Skeletal muscle cell (primary cell): Measurements from ENCODE around the gene RBPJ.

ENCODE experiments used
- DNase-seq: peaks from one replicate; pipeline ENCODE4 v3.0.0-alpha.2; 2010; ENCODE audit warnings: low read depth
- H3K4me3 ChIP-seq: 2 replicates; pipeline ENCODE4 v1.5.1; 2011; ENCODE audit warnings: low read depth, mild to moderate bottlenecking, control low read depth, low read length, moderate library complexity

RBPJ gene

GRCh38 chr4:26320538-26321372, at the start of gene RBPJ:
TSS of gene RBPJ (plus strand) at chr4:26321014. CDS start at chr4:26321029, 15 bp downstream.
- H3K4me3 ChIP-seq: peak within 1 kb of the TSS; percentile 77
- peak; percentile 97 for DNase-seq

DNA sequence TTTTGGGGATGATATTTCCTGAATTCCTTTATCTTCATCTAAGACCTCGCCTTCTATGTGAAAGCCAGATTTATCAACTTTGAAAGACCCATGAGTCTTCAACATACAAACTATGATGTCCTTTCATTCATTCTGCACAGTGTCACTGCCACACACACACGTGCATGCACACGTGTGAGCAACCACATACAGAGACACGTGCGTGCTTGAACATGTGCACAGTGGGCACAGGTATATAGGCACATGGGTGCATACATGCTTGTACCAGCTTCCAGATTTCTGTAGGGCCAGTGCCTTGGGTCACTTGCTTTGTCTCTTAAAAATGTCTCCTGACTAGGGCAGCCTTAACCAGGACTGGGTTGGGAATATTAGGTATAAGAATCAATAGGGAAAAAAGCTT, 49.1 kb upstream of the RBPJ start:
- no peak overlapping the region for H3K4me3 ChIP-seq
- DNase-seq: no peak

GRCh38 chr4:26272654-26273615, 47.9 kb upstream of the RBPJ start:
- H3K4me3 ChIP-seq: no peak overlapping the region
- DNase-seq: no peak

DNA sequence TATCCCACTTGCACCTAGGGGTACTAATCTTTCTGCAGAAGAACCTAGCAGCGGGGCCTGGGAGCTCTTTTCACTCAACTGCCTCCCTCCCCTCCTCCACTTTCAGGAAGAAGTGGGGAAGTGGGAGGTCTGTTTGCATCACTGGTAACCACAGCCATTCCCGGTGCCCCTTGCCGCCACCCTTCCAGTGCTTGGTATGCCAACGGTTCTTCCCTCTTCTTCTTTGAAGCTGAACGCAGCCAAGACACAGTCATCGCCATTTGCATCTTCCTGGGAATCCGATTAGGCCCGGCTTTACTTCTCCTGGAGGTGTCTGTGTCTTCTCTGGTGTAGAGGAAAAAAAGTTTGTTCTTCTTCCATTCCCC, 47.2 kb upstream of the RBPJ start:
- no peak for DNase-seq

GRCh38 chr4:26275281-26275680, 45.5 kb upstream of the RBPJ start:
- no peak for DNase-seq
- H3K4me3 ChIP-seq: no peak overlapping the region

More for the DNA sequence above, 47.2 kb upstream of the RBPJ start:
- H3K4me3 ChIP-seq: no peak overlapping the region

- H3K4me3 ChIP-seq: no peak overlapping the region
- DNase-seq: no peak
Observed at GRCh38 chr4:26279446-26279845, 41.4 kb upstream of the RBPJ start.

- DNase-seq: no peak
Observed at GRCh38 chr4:26281881-26282280, 38.9 kb upstream of the RBPJ start.

DNA sequence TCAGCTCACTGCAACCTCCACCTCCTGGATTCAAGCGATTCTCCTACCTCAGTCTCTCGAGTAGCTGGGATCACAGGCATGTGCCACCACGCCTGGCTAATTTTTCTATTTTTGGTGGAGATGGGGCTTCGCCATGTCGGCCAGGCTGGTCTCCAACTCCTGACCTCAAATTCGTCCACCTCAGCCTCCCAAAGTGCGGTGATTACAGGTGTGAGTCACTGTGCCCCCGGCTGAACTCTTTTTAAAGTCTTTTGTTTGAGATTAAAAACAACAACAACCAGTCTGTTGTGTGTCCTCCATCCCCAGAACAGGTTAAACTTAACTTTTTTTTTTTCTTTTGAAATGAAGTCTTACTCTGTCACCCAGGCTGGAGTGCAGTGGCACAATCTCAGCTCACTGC, 36.3 kb upstream of the RBPJ start:
- DNase-seq: no peak
- no peak overlapping the region for H3K4me3 ChIP-seq

More at GRCh38 chr4:26281881-26282280, 38.9 kb upstream of the RBPJ start:
- no peak overlapping the region for H3K4me3 ChIP-seq

DNA sequence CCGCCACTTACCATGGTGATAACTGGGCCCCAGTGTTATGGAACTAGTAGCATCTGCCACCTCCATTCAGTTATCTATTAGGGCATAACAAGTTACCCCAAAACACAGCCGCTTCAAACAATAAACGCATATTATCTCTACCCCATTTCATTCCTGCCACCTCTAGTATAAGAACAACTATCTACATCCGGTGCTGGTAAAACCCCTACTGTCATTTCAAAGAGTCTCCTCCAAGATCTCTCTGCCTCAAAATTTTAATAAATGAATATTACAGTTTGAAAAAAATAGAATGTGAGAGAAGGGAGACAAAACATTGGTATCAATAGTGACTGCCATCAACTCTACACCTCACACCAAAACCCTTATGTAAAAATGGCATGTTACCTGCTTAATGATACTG, 35.5 kb upstream of the RBPJ start:
- H3K4me3 ChIP-seq: no peak overlapping the region
- no peak for DNase-seq

GRCh38 chr4:26287756-26288155, 33.1 kb upstream of the RBPJ start:
- DNase-seq: no peak
- no peak overlapping the region for H3K4me3 ChIP-seq

GRCh38 chr4:26288355-26288909, 32.4 kb upstream of the RBPJ start:
- peak; percentile 9 for DNase-seq
- H3K4me3 ChIP-seq: no peak overlapping the region

DNA sequence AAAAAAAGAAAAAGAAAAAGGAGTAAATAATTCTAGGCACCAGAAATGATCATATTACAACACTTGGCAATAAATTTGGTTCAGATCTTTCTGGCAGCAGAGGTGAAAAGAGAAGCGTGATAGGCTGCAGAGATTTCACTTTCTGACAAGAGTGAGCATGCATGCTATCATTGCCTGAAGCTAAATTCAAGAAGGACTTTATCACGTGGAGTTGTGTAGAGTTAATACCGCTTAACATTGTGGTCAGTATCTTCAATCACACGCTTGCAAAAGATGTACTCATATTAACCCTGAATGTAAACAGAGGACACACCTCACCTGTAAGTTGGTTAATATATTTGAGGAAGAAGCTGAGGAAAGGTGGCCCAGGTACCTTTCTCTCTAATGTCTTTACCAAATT, 31.4 kb upstream of the RBPJ start:
- no peak overlapping the region for H3K4me3 ChIP-seq
- no peak for DNase-seq

GRCh38 chr4:26290321-26290720, 30.5 kb upstream of the RBPJ start:
- DNase-seq: no peak
- H3K4me3 ChIP-seq: no peak overlapping the region

DNA sequence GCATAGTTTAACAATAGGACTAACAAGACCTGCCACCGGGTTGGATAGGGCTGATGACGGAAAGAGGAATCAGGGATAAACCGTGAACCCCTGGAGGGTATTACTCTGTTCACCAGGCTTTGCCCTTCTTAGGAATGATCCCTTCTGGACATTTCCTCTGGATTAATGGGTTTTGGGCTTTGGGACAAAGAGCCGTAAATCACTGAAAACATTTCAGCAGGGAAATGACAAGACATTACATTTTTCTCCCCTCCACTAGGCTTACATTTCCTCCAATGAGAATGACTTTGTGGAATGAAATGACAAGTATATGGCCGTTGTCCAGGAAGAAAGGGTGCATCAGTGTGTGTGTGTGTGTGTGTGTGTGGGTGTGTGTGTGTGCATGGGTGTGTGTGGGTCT, 25.9 kb upstream of the RBPJ start:
- no peak overlapping the region for H3K4me3 ChIP-seq
- no peak for DNase-seq

- DNase-seq: no peak
- no peak overlapping the region for H3K4me3 ChIP-seq
Observed at GRCh38 chr4:26296021-26296420, 24.8 kb upstream of the RBPJ start.

DNA sequence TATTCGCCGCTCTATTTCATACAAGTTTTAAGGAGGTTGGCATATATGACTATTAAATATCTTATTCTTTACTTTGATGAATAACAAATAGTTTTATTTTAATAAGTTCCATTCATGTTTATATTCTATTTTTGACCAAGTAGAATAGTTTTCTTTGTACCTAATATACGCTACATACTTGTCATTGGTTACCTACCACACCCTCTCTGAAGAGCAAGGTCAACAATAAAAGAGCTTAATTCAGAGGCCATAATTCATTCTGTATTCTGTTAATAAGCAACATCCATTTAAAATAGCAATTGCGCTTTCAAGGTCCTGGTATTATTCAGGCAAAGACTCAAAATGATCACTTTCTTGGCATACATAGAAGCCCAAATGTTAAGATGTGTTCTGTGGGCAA, 24.3 kb upstream of the RBPJ start:
- no peak overlapping the region for H3K4me3 ChIP-seq
- no peak for DNase-seq

DNA sequence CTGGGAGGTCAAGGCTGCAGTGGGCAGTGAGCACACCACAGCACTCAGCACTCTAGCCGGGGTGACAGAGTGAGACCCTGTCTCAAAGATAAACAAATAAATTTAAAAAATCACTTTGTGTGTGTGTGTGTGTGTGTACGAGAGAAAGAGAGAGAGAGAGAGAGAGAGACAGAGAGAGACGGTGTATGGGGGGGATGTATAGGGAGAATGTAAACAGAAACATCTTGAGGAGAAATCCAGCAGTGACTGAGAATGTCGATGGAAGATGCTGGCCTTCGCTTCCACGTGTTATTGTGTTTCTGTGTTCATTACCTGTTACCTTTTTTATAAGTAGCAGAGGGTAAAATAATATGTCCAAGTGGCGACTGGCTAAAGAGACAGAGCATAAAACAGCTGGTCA, 23.6 kb upstream of the RBPJ start:
- DNase-seq: no peak
- no peak overlapping the region for H3K4me3 ChIP-seq

- no peak for DNase-seq
- no peak overlapping the region for H3K4me3 ChIP-seq
Observed at GRCh38 chr4:26298198-26298947, 22.4 kb upstream of the RBPJ start.

DNA sequence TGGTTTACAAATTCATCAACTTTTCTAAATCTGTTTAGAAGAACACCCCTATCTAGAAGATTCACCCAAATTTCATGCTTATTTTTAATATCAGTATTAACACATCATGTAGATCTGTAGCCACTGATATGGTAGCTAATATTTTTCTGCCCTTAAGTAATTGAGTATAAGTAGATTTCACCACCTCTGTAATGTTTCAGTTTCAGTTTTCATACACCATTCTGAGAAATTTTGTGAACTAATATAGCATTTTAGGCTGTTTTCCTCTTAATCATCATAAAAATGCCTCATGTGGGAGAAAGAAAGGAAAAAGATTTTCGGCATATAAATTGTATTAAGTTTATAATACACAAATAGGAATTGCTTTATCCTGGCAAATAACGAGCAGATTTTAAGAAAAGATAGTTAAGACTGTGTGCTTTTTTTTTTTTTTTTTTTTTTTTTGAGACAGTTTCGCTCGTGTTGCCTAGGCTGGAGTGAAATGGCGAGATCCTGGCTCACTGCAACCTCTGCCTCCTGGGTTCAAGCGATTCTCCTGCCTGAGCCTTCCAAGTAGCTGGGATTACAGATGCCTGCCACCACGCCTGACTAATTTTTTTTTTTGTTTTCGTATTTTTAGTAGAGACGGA, 21.4 kb upstream of the RBPJ start:
- no peak overlapping the region for H3K4me3 ChIP-seq
- no peak for DNase-seq
